ENCODE measurements around the gene LY6G6D. TPM values are rescaled to one million over a fixed set of nuclear protein-coding genes. Genes with fewer than 3 reads are reported as not detected.

The LY6G6D gene
- total RNA-seq, 1 experiment from 2014 or later = not detected

DNA sequence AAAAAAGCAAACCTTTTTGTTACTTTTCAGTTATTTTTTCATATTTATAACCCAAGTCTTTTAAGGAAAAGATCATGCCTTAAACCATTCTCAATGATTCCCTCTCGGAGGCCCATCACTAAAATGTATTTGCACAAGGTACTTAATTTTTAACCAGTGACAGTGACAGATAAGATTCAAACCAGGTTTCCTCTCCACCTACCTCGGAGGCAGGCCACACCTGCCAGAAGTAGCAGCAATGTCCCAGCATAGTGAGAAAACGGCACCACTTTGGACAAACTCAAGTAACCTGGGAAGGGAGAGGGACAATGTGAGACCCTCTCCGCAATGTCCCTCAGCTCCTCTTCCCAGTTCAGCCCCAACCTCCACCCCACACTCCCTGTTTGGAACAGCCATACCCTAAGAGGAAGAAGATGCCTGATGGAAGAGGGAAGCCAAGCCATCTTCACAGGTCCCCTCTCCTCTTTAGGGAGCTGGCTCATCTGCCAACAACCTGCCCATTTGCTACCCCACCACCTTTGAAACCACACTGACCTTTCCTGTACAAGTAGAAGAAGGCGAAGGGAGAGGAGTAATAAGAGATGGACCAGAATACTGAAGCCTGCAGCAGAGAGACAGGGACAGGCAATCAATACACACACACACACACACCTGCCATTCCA is 14.3 kb upstream of the LY6G6D start:
- Histone ChIP-seq H3K4me3 (ENCODE audit: low read depth, low read length, poor library complexity, severe bottlenecking) (no peak overlapping the region), H3K27me3 (replicated peaks; ENCODE audit: insufficient read depth, low read depth, low read length, poor library complexity) (no peaks in the 10 kb centered on the region), H3K9me3 (ENCODE audit: low read depth, low read length, poor library complexity, severe bottlenecking) (no peaks in the 10 kb centered on the region), H3K36me3 (ENCODE audit: insufficient read depth, low read length, poor library complexity, severe bottlenecking) (peaks cover 10% of the 10 kb centered on the region), H3K4me1 (ENCODE audit: insufficient read depth, low read length, poor library complexity, severe bottlenecking) (peaks cover 7% of the 10 kb centered on the region), H3K27ac (ENCODE audit: low read depth, low read length, poor library complexity, severe bottlenecking) (no peak overlapping the region)
- intact Hi-C loops (cut with micrococcal nuclease; ENCODE audit: unreplicated experiment) = no loop called here
- no peak for DNase-seq (ENCODE audit: low spot score)
- POLR2A ChIA-PET (ENCODE audit: low non-redundant PET) = no interaction called here
- BruUV-seq (replicated peaks) = no TSS peak
- CTCF ChIA-PET = no interaction called here
- TF ChIP-seq CTCF (conservative IDR thresholded peaks at IDR 0.05; ENCODE audit: low read depth, low read length) = no peak
- TF ChIP-seq EZH2 (IDR thresholded peaks at IDR 0.05; ENCODE audit: borderline replicate concordance, low read depth, low read length, poor library complexity, severe bottlenecking) = no peak

- POLR2A ChIA-PET (ENCODE audit: low non-redundant PET) = interaction anchor here (0.9 kb wide), 1 partner anchor 1093 kb away, joined by 3 read pairs; no protein-coding TSS in a partner anchor
- Histone ChIP-seq H3K27ac (ENCODE audit: low read depth, low read length, poor library complexity, severe bottlenecking) (peak overlapping the region; percentile 97), H3K4me3 (ENCODE audit: low read depth, low read length, poor library complexity, severe bottlenecking) (peak overlapping the region; percentile 71), H3K27me3 (replicated peaks; ENCODE audit: insufficient read depth, low read depth, low read length, poor library complexity) (no peaks in the 10 kb centered on the region), H3K4me1 (ENCODE audit: insufficient read depth, low read length, poor library complexity, severe bottlenecking) (peaks cover 7% of the 10 kb centered on the region), H3K9me3 (ENCODE audit: low read depth, low read length, poor library complexity, severe bottlenecking) (no peaks in the 10 kb centered on the region), H3K36me3 (ENCODE audit: insufficient read depth, low read length, poor library complexity, severe bottlenecking) (peaks cover 4% of the 10 kb centered on the region)
- BruUV-seq (replicated peaks) = TSS peak; percentile 57
- no peak for DNase-seq (ENCODE audit: low spot score)
- CTCF ChIA-PET = no interaction called here
- TF ChIP-seq EZH2 (IDR thresholded peaks at IDR 0.05; ENCODE audit: borderline replicate concordance, low read depth, low read length, poor library complexity, severe bottlenecking) (no peak), CTCF (conservative IDR thresholded peaks at IDR 0.05; ENCODE audit: low read depth, low read length) (no peak)
- intact Hi-C loops (cut with micrococcal nuclease; ENCODE audit: unreplicated experiment) = no loop called here
Observed at GRCh38 chr6:31701666-31702404, 13.3 kb upstream of the LY6G6D start.

DNA sequence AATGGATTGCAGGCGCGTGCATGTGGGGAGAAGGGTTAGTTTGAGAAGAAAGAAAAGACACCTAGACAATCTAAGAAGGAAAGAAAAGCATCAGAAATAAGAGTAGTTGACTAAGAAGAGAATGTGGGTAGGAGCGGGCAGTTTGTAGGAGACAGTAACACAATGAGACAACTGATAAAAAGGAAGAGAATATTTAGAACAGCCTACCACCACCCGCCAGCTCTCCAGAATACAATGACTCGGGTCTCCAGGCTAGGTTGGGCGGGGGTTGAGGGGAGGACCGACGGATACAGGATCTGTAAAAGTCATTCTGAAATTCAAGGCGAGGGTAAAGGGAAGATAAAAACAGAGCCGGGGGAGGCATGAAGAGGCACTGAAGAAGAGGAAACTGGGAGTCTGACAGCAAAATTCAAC is 12.7 kb upstream of the LY6G6D start:
- no TSS peak for BruUV-seq (replicated peaks)
- intact Hi-C loops (cut with micrococcal nuclease; ENCODE audit: unreplicated experiment) = no loop called here
- no peaks in the 10 kb centered on the region for H3K9me3 ChIP-seq (ENCODE audit: low read depth, low read length, poor library complexity, severe bottlenecking)
- H3K4me3 ChIP-seq (ENCODE audit: low read depth, low read length, poor library complexity, severe bottlenecking) = peak overlapping the region; percentile 71
- ChIA-PET POLR2A (ENCODE audit: low non-redundant PET) (interaction anchor here (0.9 kb wide), 1 partner anchor 1092 kb away, joined by 3 read pairs; no protein-coding TSS in a partner anchor), CTCF (no interaction called here)
- no peaks in the 10 kb centered on the region for H3K36me3 ChIP-seq (ENCODE audit: insufficient read depth, low read length, poor library complexity, severe bottlenecking)
- H3K27ac ChIP-seq (ENCODE audit: low read depth, low read length, poor library complexity, severe bottlenecking) = peak overlapping the region; percentile 97
- TF ChIP-seq EZH2 (IDR thresholded peaks at IDR 0.05; ENCODE audit: borderline replicate concordance, low read depth, low read length, poor library complexity, severe bottlenecking) = no peak
- TF ChIP-seq CTCF (conservative IDR thresholded peaks at IDR 0.05; ENCODE audit: low read depth, low read length) = no peak
- no peaks in the 10 kb centered on the region for H3K27me3 ChIP-seq (replicated peaks; ENCODE audit: insufficient read depth, low read depth, low read length, poor library complexity)
- no peak for DNase-seq (ENCODE audit: low spot score)
- H3K4me1 ChIP-seq (ENCODE audit: insufficient read depth, low read length, poor library complexity, severe bottlenecking) = peaks cover 7% of the 10 kb centered on the region
